ENCODE measurements around the gene SLC6A20. TPM values are rescaled to one million over a fixed set of nuclear protein-coding genes. Genes with fewer than 3 reads are reported as not detected.

The SLC6A20 gene
- total and polyA plus RNA-seq, 7 donors, result 0.16 to 1.4 (median 0.60) TPM; not detected in 4

DNA sequence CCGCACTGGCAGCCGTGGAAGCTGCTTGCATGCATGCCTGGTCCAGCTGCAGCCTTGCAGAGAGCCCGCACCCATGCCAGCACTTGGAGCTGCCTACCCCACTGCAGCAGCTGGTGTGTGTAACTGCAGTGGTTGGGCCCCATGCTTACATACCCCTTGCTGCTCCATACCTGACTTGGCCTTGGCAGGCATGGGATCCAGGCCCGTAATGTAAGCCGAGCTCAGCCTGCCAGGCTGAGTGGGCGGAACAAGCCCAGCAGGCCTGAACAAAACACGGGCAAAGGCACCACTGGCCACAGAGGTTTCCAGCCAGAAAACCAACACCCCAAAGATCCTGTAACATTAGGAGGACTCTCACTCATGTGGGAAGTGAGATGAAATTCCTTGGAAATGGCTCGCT is 48.3 kb downstream of the SLC6A20 start:
- WGBS, 2 donors, result 94% methylated on average over 8 of the region's 8 CpGs
- TF ChIP-seq POLR2A (IDR thresholded peaks at IDR 0.05), result no peak
- TF ChIP-seq POLR2AphosphoS5 (IDR thresholded peaks at IDR 0.05), result peak in 1 of 4 donors; percentile 22
- TF ChIP-seq EP300 (IDR thresholded peaks at IDR 0.05), result no peak
- Histone ChIP-seq H3K27ac (no peak overlapping the region), H3K4me1 (no peaks in the 10 kb centered on the region), H3K9me3 (no peaks in the 10 kb centered on the region), H3K36me3 (peaks cover 0 to 50% (median 17%) of the 10 kb centered on the region in 4 donors), H3K27me3 (no peaks in the 10 kb centered on the region), H3K4me3 (no peak overlapping the region)
- no peak for DNase-seq
- intact Hi-C loops (cut with DNase I), result no loop called here

DNA sequence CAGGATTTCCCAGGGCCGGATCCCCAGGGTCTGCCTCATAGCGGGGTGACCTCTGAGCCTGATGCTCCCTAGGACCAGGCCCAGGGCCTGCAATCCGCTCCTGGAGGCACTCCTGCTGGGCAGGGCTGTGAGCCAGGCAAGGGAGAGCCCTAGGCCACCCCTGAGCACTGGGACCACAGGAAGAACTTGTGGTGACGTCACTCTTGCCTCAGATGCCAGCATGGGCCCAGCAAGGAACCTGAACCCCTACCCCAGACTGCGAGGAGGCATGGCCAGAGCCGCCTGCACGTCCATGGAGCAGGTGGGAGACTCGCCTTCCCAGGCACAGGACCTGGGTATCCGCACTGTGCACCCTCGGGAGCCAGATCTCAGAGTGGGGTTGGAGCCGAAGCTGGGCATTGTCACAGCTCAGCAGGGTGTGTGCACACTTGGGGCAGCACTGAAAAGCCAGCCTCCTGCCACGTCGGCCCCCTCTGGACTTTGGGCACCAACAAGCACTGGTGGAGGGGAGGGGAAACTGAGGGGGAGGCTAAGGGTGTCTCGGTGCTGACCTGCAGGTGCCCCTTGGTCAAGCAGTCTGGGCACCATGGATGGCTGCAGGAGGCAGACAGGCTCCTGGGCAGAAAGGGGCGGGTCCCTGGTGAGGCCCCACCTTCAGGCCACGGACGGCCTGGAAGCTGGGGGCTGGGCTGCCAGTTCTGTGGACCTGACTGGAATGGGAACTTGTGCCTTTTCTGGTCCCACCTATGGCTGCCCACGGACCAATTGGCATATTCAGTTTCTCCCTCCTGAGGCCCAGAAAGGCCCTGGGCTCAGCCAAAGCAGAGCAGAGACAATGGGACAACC is 49.3 kb downstream of the SLC6A20 start:
- no peak overlapping the region for H3K27ac ChIP-seq
- intact Hi-C loops (cut with DNase I), result no loop called here
- H3K36me3 ChIP-seq, result peaks cover 0 to 60% (median 18%) of the 10 kb centered on the region in 4 donors
- H3K4me1 ChIP-seq, result no peaks in the 10 kb centered on the region
- no peak for DNase-seq
- 90 to 91% methylated on average over 18 of the region's 18 CpGs for WGBS, 2 donors
- H3K9me3 ChIP-seq, result no peaks in the 10 kb centered on the region
- no peak overlapping the region for H3K4me3 ChIP-seq
- TF ChIP-seq POLR2AphosphoS5 (IDR thresholded peaks at IDR 0.05) (no peak), POLR2A (IDR thresholded peaks at IDR 0.05) (no peak), EP300 (IDR thresholded peaks at IDR 0.05) (no peak)
- TF ChIP-seq, protein P1, sequence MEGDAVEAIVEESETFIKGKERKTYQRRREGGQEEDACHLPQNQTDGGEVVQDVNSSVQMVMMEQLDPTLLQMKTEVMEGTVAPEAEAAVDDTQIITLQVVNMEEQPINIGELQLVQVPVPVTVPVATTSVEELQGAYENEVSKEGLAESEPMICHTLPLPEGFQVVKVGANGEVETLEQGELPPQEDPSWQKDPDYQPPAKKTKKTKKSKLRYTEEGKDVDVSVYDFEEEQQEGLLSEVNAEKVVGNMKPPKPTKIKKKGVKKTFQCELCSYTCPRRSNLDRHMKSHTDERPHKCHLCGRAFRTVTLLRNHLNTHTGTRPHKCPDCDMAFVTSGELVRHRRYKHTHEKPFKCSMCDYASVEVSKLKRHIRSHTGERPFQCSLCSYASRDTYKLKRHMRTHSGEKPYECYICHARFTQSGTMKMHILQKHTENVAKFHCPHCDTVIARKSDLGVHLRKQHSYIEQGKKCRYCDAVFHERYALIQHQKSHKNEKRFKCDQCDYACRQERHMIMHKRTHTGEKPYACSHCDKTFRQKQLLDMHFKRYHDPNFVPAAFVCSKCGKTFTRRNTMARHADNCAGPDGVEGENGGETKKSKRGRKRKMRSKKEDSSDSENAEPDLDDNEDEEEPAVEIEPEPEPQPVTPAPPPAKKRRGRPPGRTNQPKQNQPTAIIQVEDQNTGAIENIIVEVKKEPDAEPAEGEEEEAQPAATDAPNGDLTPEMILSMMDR (IDR thresholded peaks at IDR 0.05), result no peak
- no peaks in the 10 kb centered on the region for H3K27me3 ChIP-seq

DNA sequence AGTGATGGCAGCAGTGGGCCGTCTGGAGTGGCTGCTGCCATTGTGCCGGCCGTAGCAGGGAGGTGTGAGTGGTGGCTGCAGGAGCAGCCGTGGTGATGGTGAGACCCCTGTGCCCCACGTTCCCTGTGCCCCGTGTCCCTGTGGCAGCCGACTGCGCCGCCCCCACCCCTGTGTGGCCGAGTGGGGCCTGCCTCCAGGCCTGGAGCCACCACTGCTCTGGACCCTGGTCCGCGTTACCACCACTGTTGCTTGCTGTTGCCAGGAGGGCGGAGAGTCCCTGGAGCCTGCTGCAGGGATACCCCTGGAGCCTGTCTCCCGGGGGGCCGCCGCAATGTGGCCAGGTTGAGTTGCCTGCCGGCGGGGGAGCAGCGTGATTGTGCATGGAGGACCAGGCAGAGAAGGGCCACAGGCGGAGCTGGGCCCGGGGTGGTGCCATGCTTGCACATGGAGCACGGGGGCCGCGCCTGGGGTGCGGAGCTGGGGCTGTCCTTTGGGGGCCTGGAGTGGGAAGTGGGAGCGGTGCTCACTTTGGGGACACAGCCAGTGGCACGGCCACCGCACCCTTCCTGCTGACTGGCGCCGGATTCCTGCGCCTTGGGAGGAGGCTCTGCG is 50.1 kb downstream of the SLC6A20 start:
- Histone ChIP-seq H3K27ac (no peak overlapping the region), H3K36me3 (peaks cover 0 to 68% (median 22%) of the 10 kb centered on the region in 4 donors), H3K4me3 (no peak overlapping the region), H3K4me1 (no peaks in the 10 kb centered on the region), H3K9me3 (no peaks in the 10 kb centered on the region), H3K27me3 (no peaks in the 10 kb centered on the region)
- no peak for DNase-seq
- TF ChIP-seq POLR2AphosphoS5 (IDR thresholded peaks at IDR 0.05) (no peak), EP300 (IDR thresholded peaks at IDR 0.05) (no peak), POLR2A (IDR thresholded peaks at IDR 0.05) (no peak)
- TF ChIP-seq, protein P1 (IDR thresholded peaks at IDR 0.05), result no peak
- WGBS, 2 donors, result 97% methylated on average over 32 of the region's 32 CpGs
- intact Hi-C loops (cut with DNase I), result no loop called here

DNA sequence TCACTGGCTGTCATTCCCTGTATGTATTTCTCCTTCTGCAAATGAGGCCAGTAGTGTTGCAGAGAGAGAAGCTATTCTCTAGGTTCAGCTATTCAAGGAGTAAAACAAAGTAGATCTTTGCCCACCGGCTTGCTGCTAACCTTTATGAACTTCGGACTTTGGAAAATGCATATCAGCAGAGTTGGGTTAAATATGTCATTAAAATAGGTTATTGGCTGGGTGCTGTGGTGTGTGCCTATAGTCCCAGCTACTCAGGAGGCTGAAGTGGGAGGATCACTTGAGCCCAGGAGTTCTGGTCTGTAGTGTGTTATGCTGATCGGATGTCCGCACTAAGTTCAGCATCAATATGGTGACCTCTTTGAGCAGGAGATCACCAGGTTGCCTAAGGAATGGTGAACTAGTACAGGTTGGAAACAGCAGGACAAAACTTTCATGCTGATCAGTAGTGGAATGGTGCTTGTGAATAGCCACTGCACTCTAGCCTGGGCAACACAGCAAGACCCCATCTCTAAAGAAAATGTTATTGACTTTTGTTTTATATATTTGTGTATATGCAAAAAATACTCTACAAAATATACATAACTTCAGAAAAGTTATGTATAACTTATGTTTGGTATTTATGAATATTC is 53.8 kb downstream of the SLC6A20 start:
- H3K27me3 ChIP-seq, result no peaks in the 10 kb centered on the region
- no peak for DNase-seq
- H3K9me3 ChIP-seq, result no peaks in the 10 kb centered on the region
- peaks cover 11 to 97% (median 49%) of the 10 kb centered on the region in 4 donors for H3K36me3 ChIP-seq
- WGBS, 2 donors, result 67 to 89% methylated on average over 4 of the region's 4 CpGs
- H3K27ac ChIP-seq, result no peak overlapping the region
- intact Hi-C loops (cut with DNase I), result no loop called here
- TF ChIP-seq EP300 (IDR thresholded peaks at IDR 0.05) (no peak), POLR2AphosphoS5 (IDR thresholded peaks at IDR 0.05) (no peak), POLR2A (IDR thresholded peaks at IDR 0.05) (no peak)
- TF ChIP-seq, protein P1 (IDR thresholded peaks at IDR 0.05), result no peak
- H3K4me1 ChIP-seq, result no peaks in the 10 kb centered on the region
- no peak overlapping the region for H3K4me3 ChIP-seq

All from sigmoid colon (tissue), 7 donors.